Left kidney (tissue), 2 donors: Measurements from ENCODE around the gene WDTC1. TPM values are rescaled to one million over a fixed set of nuclear protein-coding genes. Genes with fewer than 3 reads are reported as not detected.
A peak's percentile ranks its signal among the peaks of the same experiment; 100 is the strongest.

Experiments used
- DNase-seq: peaks from one replicate; pipeline ENCODE4 v3.0.0-alpha.2; 2013
- polyA plus RNA-seq: library from polyadenylated mRNA; unstranded; fragments of 120-200 nt; gene quantifications from one replicate; pipeline ENCODE4 v1.2.1, GENCODE V29; 2013; ENCODE audit not compliant: insufficient read length

The WDTC1 gene
- polyA plus RNA-seq, 1 donor = 43.8 TPM

DNA sequence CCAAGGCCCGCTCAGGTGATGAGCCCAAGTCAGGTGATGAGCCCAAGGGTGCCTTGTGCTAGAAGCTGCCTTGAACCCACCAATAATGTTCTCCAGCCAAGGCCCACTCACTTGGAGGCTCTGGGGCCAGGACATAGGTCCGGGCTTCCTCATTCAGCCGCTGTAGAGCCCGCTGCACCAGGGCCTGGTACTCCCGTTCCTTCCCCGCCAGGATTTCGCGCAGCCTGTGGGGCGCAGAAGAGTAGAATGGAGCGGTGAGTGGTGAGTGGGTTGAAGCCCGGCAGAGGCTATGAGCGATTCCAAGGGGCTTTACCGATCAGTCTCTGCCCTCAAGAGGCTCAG is 121.8 kb downstream of the WDTC1 start:
- no peak for DNase-seq

DNA sequence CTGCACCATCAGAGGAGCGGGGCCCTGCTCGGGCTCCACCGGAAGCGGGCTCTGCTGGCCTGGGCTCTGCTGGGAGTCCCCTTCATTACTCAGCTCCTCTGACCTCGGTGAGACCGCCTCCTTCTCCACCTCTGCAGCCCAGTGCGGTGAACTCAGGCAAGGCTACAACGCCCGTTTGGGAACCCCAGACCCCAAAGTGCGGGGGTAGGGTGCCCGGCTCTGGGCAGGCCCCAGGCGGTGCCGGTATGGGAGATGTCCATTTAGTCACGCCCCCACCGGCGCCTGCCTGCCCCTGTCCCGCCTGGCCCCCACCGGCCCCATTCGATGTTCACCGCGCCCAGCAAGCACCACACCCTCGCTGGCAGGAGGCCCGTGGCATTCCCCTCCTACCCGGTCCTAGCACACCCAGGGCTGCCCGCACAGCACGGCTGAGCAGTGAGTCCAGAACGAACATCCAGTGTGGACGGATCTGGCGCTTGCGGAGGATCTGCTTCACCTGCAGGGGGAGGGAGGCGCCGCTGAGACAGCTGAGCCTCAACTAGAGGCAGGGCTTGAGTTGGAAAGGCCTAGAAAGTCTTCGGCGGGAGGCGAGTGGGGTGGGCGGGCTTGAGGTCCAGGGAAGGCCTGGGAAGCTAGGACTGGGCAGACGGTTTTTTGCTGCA is 122.3 kb downstream of the WDTC1 start:
- no peak for DNase-seq

DNA sequence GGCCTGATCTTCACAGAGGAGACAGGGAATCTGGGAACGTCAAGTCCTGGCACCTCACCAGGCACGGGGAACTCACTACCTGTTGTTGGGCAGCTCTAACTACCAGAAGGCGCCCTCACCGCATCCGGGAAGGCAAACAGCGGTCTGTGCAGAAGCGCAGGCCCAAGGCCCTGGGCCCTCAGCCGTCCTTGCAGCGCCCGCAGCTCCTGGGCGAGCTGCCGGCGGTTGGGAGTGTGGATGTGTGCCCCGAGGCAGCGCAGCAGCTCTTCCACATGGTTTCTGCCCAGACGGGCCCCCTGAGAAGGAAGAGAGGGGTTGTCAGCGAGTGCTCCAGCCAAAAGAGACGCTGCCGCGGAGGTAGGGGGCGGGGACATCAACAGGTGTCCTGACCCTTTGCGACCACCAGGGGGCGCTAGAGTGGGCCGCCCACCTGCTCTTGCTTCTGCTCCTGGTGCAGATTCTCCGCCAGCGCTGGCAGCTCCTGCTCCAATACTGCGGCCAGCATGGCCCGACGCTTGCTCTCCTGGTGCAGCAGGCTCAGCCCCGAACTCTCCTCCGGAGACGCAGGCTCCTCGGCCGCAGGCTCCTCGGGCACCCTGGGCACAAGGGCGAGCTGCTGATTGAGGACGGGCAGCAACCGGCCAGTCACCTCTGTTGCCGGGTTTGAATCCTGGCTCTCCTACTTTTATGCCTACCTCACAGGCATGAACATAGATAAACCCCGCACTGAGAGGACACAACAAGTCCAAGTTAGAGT is 123.0 kb downstream of the WDTC1 start:
- peak; percentile 55 for DNase-seq

Other genes with a start within 250 kb of the WDTC1 start
- 3.6 TPM for gene TRNP1, start 240.9 kb upstream of the WDTC1 start, polyA plus RNA-seq
- gene TENT5B, start 221.8 kb upstream of the WDTC1 start, polyA plus RNA-seq = 0.65 TPM
- gene SLC9A1, start 79.5 kb upstream of the WDTC1 start, polyA plus RNA-seq = 28.2 TPM
- 38.7 TPM for gene TMEM222, start 87.5 kb downstream of the WDTC1 start, polyA plus RNA-seq
- gene SYTL1, start 107.4 kb downstream of the WDTC1 start, polyA plus RNA-seq = 7.6 TPM
- gene MAP3K6, start 132.3 kb downstream of the WDTC1 start, polyA plus RNA-seq = 7.1 TPM
- gene FCN3, start 140.2 kb downstream of the WDTC1 start, polyA plus RNA-seq = 1.1 TPM
- gene CD164L2, start 148.7 kb downstream of the WDTC1 start, polyA plus RNA-seq = 0.13 TPM
- 1.0 TPM for gene GPR3, start 158.0 kb downstream of the WDTC1 start, polyA plus RNA-seq